HepG2 (cell line): ENCODE data around the gene CYB5A. TPM values are rescaled to one million over a fixed set of nuclear protein-coding genes. Genes with fewer than 3 reads are reported as not detected.

Source experiments
- ATAC-seq: fragments of 200-7000 bp; cut with Tn5 transposase; 3 replicates; pipeline ENCODE4 v1.9.1; 2020; ENCODE audit warnings: mild to moderate bottlenecking, moderate library complexity
- BruUV-seq: library from RNA; stranded (reverse); fragments of 400-500 nt; replicated peaks from 2 replicates; lab custom pipeline; 2021; lab: Mats Ljungman, UMichigan
- CTCF ChIA-PET: fragments of 300-600 bp; formaldehyde crosslinking; extraction: SDS; loops from one replicate; lab custom pipeline; 2021; ENCODE audit warnings: low total read pairs, inconsistent platforms, low intra/inter-chr PET ratio; lab: Yijun Ruan, JAX
- POLR2A ChIA-PET: fragments of 350-600 bp; sonication (Branson Sonifier 250); formaldehyde crosslinking; loops from one replicate; lab custom pipeline; 2020; ENCODE audit warnings: antibody characterized with exemption, inconsistent platforms; lab: Yijun Ruan, JAX
- DNase-seq: peaks from one replicate; pipeline ENCODE4 v3.0.0-alpha.2; 2015; ENCODE audit warnings: low spot score
- FAIRE-seq: peaks from 3 replicates; lab custom pipeline; 2011; peaks lifted over from hg19 to GRCh38; lab: Jason Lieb, UNC
- H2AFZ ChIP-seq: one replicate; pipeline ENCODE4 v1.6.1; 2011; ENCODE audit warnings: low read length, inconsistent platforms
- H3K27ac ChIP-seq: fragments of 300-600 bp; 3 replicates; pipeline ENCODE4 v1.8.0; 2011; ENCODE audit warnings: mixed run types, mild to moderate bottlenecking, mixed read lengths, low read length, inconsistent platforms; ENCODE audit not compliant: insufficient read depth; ENCODE audit errors: extremely low read length
- H3K27me3 ChIP-seq, 2 experiments: fragments of 200-600 bp in 1 of 2; 2 replicates in 1 of 2; 3 replicates in 1 of 2; pipeline versions ENCODE4 v1.6.0 to v1.8.0; 2011; ENCODE audit warnings: low read length in 2 of 2, mild to moderate bottlenecking in 2 of 2, moderate library complexity in 2 of 2, inconsistent platforms in 1 of 2; ENCODE audit not compliant: insufficient read depth in 2 of 2, control insufficient read depth in 1 of 2
- H3K36me3 ChIP-seq, 2 experiments: fragments of 200-600 bp in 1 of 2; replicated peaks in 1 of 2; 2 replicates in 1 of 2; 3 replicates in 1 of 2; pipeline versions ENCODE4 v1.5.1 to v1.8.0; 2011; ENCODE audit warnings: low read length in 2 of 2, inconsistent platforms in 1 of 2; ENCODE audit not compliant: insufficient read depth in 2 of 2, control insufficient read depth in 1 of 2
- H3K4me1 ChIP-seq: 2 replicates; pipeline ENCODE4 v1.5.1; 2012; ENCODE audit warnings: low read length, inconsistent platforms; ENCODE audit not compliant: insufficient read depth
- H3K4me2 ChIP-seq: 2 replicates; pipeline ENCODE4 v1.6.0; 2011; ENCODE audit warnings: low read depth, low read length, inconsistent platforms
- H3K4me3 ChIP-seq, 3 experiments: fragments of 200-600 bp in 1 of 3; sonication (generic), shearing (Covaris generic) in 1 of 3; replicated peaks in 1 of 3; 2 replicates each; pipeline ENCODE4 v1.5.1; 2011 to 2016; ENCODE audit warnings: low read length in 3 of 3, inconsistent platforms in 2 of 3, low read depth in 2 of 3, mild to moderate bottlenecking in 2 of 3, control low read depth in 1 of 3, mixed read lengths in 1 of 3; ENCODE audit not compliant: insufficient read depth in 1 of 3
- H3K79me2 ChIP-seq: one replicate; pipeline ENCODE4 v1.6.1; 2011; ENCODE audit warnings: low read length, inconsistent platforms; ENCODE audit not compliant: insufficient read depth
- H3K9ac ChIP-seq: 2 replicates; pipeline ENCODE4 v1.6.0; 2011; ENCODE audit warnings: mild to moderate bottlenecking, low read depth, low read length, inconsistent platforms; ENCODE audit not compliant: insufficient read depth
- H3K9me3 ChIP-seq: 2 replicates; pipeline ENCODE4 v1.5.1; 2012; ENCODE audit warnings: mild to moderate bottlenecking, low read length
- H4K20me1 ChIP-seq: 2 replicates; pipeline ENCODE4 v1.6.0; 2011; ENCODE audit warnings: inconsistent platforms, mild to moderate bottlenecking, low read length, moderate library complexity; ENCODE audit not compliant: insufficient read depth
- ATRX ChIP-seq: sonication (generic); formaldehyde crosslinking; IDR thresholded peaks from 2 replicates; pipeline ENCODE4 v1.4.0; 2020; ENCODE audit warnings: missing genetic modification reagents, borderline replicate concordance
- ELF3 ChIP-seq: IDR thresholded peaks from 2 replicates; pipeline ENCODE4 v1.6.1; 2016; ENCODE audit warnings: missing genetic modification reagents, missing compliant biosample characterization
- MIER2 ChIP-seq: IDR thresholded peaks from 2 replicates; pipeline ENCODE4 v1.6.1; 2016; ENCODE audit warnings: missing biosample characterization, missing genetic modification reagents
- SIN3B ChIP-seq: fragments of 150-350 bp; IDR thresholded peaks from 2 replicates; pipeline ENCODE4 v1.6.1; 2014; ENCODE audit warnings: low read length
- ZNF619 ChIP-seq: sonication (generic); formaldehyde crosslinking; IDR thresholded peaks from 2 replicates; pipeline ENCODE4 v1.4.0; 2020; ENCODE audit warnings: mild to moderate bottlenecking, missing genetic modification reagents
- ZNF816 ChIP-seq: sonication (generic); formaldehyde crosslinking; IDR thresholded peaks from 2 replicates; pipeline ENCODE4 v1.8.0; 2022; ENCODE audit warnings: missing genetic modification reagents, mild to moderate bottlenecking, borderline replicate concordance
- WGBS: methylation state at CpG from one replicate; pipeline ENCODE4 v1.1.6; 2017; ENCODE audit warnings: low lambda C conversion rate; 5-methylcytosine and 5-hydroxymethylcytosine counted together
- in situ Hi-C: cut with HindIII; loops from 2 replicates; pipeline ENCODE4 v1.10.0; 2017; ENCODE audit warnings: low pct_unique_long_range_greater_than_20kb; ENCODE audit not compliant: extremely low pct_ligation_motif_present
- intact Hi-C: fragments of 100-400 bp; cut with micrococcal nuclease; formaldehyde crosslinking; loops from one replicate; pipeline ENCODE4 v1.10.0; 2022; ENCODE audit not compliant: unreplicated experiment
- polyA plus RNA-seq, 8 experiments: library from polyadenylated mRNA; depleted of rRNA in 3 of 8; stranded (reverse) in 7 of 8; unstranded in 1 of 8; fragments of >200 nt; fragmentation: Illumina TruSeq in 4 of 8; extraction: Trizol in 4 of 8; gene quantifications; 2 replicates each; pipeline versions ENCODE4 v1.2.1 to v1.2.3, GENCODE V29; 2011 to 2016; ENCODE audit warnings: low read depth in 4 of 8, missing spikeins in 1 of 8, mixed read lengths in 1 of 8; ENCODE audit not compliant: insufficient read depth in 1 of 8
- total RNA-seq, 5 experiments: library from RNA; depleted of rRNA; stranded (reverse); fragments of >200 nt; fragmentation: Illumina TruSeq; extraction: Trizol; gene quantifications; 2 replicates each; pipeline ENCODE4 v1.2.3, GENCODE V29; 2016; ENCODE audit warnings: low read depth in 1 of 5
- TF ChIP-seq, protein P1 (sequence below): sonication (generic); formaldehyde crosslinking; IDR thresholded peaks from 2 replicates; pipeline ENCODE4 v1.4.0; 2020; ENCODE audit warnings: mild to moderate bottlenecking, missing genetic modification reagents
- TF ChIP-seq, protein P2 (sequence below): sonication (generic); formaldehyde crosslinking; IDR thresholded peaks from 2 replicates; pipeline ENCODE4 v1.5.0; 2020; ENCODE audit warnings: mild to moderate bottlenecking, missing genetic modification reagents, moderate library complexity
- TF ChIP-seq, protein P3 (sequence below): sonication (generic); formaldehyde crosslinking; IDR thresholded peaks from 2 replicates; pipeline ENCODE4 v1.4.0; 2020; ENCODE audit warnings: missing genetic modification reagents

CYB5A gene
- total and polyA plus RNA-seq, 2 of the 13 experiments (the other 11 are each of a cell fraction or from before 2014, with no cell fraction given) = 215 to 356 TPM

DNA sequence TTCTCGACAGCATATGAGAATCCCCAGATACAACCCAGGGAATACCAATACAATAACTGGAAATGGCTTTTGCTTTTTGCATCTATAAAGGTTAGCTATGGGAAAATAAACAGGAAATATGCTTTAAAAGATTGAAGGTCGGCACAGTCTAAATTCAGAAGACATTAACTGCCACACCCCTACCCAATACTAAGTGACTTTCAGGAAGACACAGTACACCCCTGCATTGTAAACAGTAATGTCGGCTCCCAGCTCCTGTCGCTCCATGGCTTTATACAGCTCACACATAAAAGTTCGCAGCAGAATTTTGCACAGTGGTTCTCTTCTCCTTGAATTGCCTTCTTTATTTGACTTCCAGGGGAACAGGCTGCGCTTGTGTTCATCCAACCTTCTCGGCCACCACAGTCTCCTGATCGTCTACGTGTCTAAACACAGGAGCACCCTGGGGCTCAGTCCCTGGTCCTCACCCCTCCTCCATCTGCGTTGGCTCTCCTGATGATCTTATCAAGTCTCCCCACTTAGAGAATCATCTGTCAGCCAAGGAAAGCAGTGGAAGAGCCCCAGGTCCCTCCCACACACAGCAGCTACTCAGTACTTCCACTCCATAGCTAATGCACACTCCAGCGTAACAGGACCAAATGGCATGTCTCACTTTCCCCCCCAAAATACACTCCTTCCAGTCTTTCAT is 22.7 kb downstream of the CYB5A start:
- Histone ChIP-seq H3K4me3 (no peak overlapping the region), H3K27ac (peak overlapping the region; percentile 49), H3K27me3 (no peaks in the 10 kb centered on the region)
- CTCF ChIA-PET = no interaction called here
- TF ChIP-seq MIER2 (CRISPR knock-in tag) = no peak
- TF ChIP-seq ZNF619 = no peak
- no peak for TF ChIP-seq ATRX (CRISPR knock-in tag)
- no peak for TF ChIP-seq SIN3B
- TF ChIP-seq, protein P1, sequence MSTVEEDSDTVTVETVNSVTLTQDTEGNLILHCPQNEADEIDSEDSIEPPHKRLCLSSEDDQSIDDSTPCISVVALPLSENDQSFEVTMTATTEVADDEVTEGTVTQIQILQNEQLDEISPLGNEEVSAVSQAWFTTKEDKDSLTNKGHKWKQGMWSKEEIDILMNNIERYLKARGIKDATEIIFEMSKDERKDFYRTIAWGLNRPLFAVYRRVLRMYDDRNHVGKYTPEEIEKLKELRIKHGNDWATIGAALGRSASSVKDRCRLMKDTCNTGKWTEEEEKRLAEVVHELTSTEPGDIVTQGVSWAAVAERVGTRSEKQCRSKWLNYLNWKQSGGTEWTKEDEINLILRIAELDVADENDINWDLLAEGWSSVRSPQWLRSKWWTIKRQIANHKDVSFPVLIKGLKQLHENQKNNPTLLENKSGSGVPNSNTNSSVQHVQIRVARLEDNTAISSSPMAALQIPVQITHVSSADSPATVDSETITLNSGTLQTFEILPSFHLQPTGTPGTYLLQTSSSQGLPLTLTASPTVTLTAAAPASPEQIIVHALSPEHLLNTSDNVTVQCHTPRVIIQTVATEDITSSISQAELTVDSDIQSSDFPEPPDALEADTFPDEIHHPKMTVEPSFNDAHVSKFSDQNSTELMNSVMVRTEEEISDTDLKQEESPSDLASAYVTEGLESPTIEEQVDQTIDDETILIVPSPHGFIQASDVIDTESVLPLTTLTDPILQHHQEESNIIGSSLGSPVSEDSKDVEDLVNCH (CRISPR knock-in tag) = no peak
- no peak for TF ChIP-seq ZNF816 (CRISPR knock-in tag)
- no peak for TF ChIP-seq ELF3 (CRISPR knock-in tag)
- TF ChIP-seq, protein P2, sequence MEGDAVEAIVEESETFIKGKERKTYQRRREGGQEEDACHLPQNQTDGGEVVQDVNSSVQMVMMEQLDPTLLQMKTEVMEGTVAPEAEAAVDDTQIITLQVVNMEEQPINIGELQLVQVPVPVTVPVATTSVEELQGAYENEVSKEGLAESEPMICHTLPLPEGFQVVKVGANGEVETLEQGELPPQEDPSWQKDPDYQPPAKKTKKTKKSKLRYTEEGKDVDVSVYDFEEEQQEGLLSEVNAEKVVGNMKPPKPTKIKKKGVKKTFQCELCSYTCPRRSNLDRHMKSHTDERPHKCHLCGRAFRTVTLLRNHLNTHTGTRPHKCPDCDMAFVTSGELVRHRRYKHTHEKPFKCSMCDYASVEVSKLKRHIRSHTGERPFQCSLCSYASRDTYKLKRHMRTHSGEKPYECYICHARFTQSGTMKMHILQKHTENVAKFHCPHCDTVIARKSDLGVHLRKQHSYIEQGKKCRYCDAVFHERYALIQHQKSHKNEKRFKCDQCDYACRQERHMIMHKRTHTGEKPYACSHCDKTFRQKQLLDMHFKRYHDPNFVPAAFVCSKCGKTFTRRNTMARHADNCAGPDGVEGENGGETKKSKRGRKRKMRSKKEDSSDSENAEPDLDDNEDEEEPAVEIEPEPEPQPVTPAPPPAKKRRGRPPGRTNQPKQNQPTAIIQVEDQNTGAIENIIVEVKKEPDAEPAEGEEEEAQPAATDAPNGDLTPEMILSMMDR = no peak
- TF ChIP-seq, protein P3, sequence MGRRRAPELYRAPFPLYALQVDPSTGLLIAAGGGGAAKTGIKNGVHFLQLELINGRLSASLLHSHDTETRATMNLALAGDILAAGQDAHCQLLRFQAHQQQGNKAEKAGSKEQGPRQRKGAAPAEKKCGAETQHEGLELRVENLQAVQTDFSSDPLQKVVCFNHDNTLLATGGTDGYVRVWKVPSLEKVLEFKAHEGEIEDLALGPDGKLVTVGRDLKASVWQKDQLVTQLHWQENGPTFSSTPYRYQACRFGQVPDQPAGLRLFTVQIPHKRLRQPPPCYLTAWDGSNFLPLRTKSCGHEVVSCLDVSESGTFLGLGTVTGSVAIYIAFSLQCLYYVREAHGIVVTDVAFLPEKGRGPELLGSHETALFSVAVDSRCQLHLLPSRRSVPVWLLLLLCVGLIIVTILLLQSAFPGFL (CRISPR knock-in tag) = no peak
- TF ChIP-seq, all 625 proteins: peak for 0
- POLR2A ChIA-PET = no interaction called here
- no TSS peak for BruUV-seq
- H3K4me2 ChIP-seq = no peak overlapping the region
- H2AFZ ChIP-seq = no peak overlapping the region
- H3K36me3 ChIP-seq = peaks cover 0 to 12% of the 10 kb centered on the region in 2 experiments; a peak in 3 of 5 replicates
- peaks cover 89% of the 10 kb centered on the region for H3K79me2 ChIP-seq
- ATAC-seq (no peak), DNase-seq (no peak), FAIRE-seq (no peak)
- intact Hi-C loops = loop anchor here (5.0 kb wide), 1 partner anchor 37 kb away; no protein-coding TSS in a partner anchor
- no peaks in the 10 kb centered on the region for H4K20me1 ChIP-seq
- peaks cover 77% of the 10 kb centered on the region for H3K4me1 ChIP-seq
- H3K9me3 ChIP-seq = no peaks in the 10 kb centered on the region
- H3K9ac ChIP-seq = no peak overlapping the region
- in situ Hi-C loops = no loop called here
- 92% methylated on average over 11 of the region's 11 CpGs for WGBS
